Gastrocnemius medialis (tissue), 4 donors: ENCODE results near the gene PTPRT. TPM values are rescaled to one million over a fixed set of nuclear protein-coding genes. Genes with fewer than 3 reads are reported as not detected.

Source experiments
- ATAC-seq, 2 donors: fragments of 150-250 bp; one replicate each; pipeline ENCODE4 v1.9.1; 2016
- DNase-seq, 2 donors: peaks; one replicate each; pipeline ENCODE4 v3.0.0-alpha.2; 2019
- H3K27ac ChIP-seq, 4 donors: fragments of 200-600 bp; sonication (generic); 1 replicate in 1 of 4; 2 replicates in 3 of 4; pipeline ENCODE4 v1.5.1; 2016 to 2018; ENCODE audit warnings: mild to moderate bottlenecking in 2 of 4, moderate library complexity in 1 of 4
- H3K27me3 ChIP-seq, 3 donors: fragments of 200-600 bp; sonication (generic) in 2 of 3; 1 replicate in 1 of 3; 2 replicates in 2 of 3; pipeline versions ENCODE4 v1.5.1 to v1.6.0; 2016 to 2019; ENCODE audit warnings: mild to moderate bottlenecking in 1 of 3, moderate library complexity in 1 of 3
- H3K36me3 ChIP-seq, 2 donors: fragments of 200-600 bp; sonication (generic) in 1 of 2; one replicate each; pipeline ENCODE4 v1.5.1; 2017 to 2018
- H3K4me1 ChIP-seq, 2 donors: fragments of 200-600 bp; sonication (generic) in 1 of 2; one replicate each; pipeline ENCODE4 v1.5.1; 2016 to 2017; ENCODE audit warnings: mild to moderate bottlenecking in 2 of 2
- H3K4me3 ChIP-seq, 4 donors: fragments of 200-600 bp; sonication (generic) in 3 of 4; 1 replicate in 1 of 4; 2 replicates in 3 of 4; pipeline ENCODE4 v1.5.1; 2016 to 2019; ENCODE audit warnings: mild to moderate bottlenecking in 2 of 4
- H3K9me3 ChIP-seq, 3 donors: fragments of 200-600 bp; sonication (generic) in 2 of 3; 1 replicate in 1 of 3; 2 replicates in 2 of 3; pipeline ENCODE4 v1.5.1; 2016 to 2019
- POLR2A ChIP-seq, 2 donors: fragments of 450-650 bp; IDR thresholded peaks; one replicate each; pipeline ENCODE4 v1.6.1; 2017; ENCODE audit warnings: antibody characterized with exemption in 2 of 2, mild to moderate bottlenecking in 2 of 2, moderate library complexity in 2 of 2
- in situ Hi-C, 4 donors: fragments of 200-750 bp; cut with MboI; loops; one replicate each; pipeline versions ENCODE4 v1.15.0 to v1.8.0; 2017; ENCODE audit warnings: low sequenced_read_pairs in 4 of 4
- intact Hi-C: fragments of 100-400 bp; cut with DNase I; formaldehyde crosslinking; loops from one replicate; pipeline ENCODE4 v1.15.1; 2023; ENCODE audit warnings: low total_unique reads
- total RNA-seq, 4 donors: library from RNA; depleted of rRNA; stranded (reverse); fragments of >200 nt; gene quantifications; one replicate each; pipeline versions ENCODE4 v1.1.0 to v1.2.3, GENCODE V29; 2016
- TF ChIP-seq, protein P1 (sequence below), 5 experiments: fragments of 450-650 bp in 3 of 5; fragments of 200-600 bp in 2 of 5; sonication (generic) in 2 of 5; IDR thresholded peaks in 4 of 5; conservative IDR thresholded peaks in 1 of 5; 1 replicate in 4 of 5; 2 replicates in 1 of 5; pipeline ENCODE4 v1.5.1; 2016 to 2019; ENCODE audit warnings: antibody characterized with exemption in 5 of 5, mild to moderate bottlenecking in 3 of 5, moderate library complexity in 3 of 5

Gene PTPRT
- total RNA-seq, 4 donors from 2014 or later: not detected

DNA sequence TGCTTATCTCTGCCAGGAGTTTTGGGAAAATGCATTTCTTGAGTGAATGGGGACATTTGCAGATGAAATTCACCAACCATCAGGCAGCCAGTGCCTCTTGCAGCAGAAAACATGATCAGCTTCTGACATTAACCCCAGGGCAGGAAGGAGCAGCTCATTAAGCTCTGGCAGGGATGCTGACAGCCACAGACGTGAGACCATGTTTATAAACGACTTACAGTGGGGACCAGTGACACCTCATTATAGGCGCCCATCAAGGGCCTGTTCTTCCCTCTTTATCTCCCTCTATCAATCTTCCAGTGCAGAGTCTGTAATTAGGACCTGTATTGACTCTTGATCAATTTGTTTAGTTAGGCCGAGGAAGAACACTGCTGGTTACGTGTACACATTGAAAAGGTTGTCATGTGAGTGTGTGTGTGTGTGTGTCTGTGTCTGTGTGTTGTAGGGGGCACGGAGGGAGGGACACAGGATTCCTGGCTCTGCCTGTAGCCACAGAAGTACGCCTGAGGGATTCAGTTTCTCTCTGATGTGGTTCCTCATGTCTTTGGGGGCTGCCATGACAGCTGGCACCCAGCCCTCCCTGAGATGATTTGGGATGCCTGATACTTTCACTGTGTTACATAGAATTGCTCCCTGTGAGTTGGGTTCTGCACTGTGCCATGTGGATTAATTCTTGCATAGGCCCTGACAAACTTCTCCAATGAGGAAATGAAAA lies 1143.2 kb downstream of the PTPRT start:
- ATAC-seq (no peak), DNase-seq (no peak)
- intact Hi-C loops: no loop called here
- no peak overlapping the region for H3K4me3 ChIP-seq
- H3K27me3 ChIP-seq: no peaks in the 10 kb centered on the region
- in situ Hi-C loops: no loop called here
- TF ChIP-seq, protein P1, sequence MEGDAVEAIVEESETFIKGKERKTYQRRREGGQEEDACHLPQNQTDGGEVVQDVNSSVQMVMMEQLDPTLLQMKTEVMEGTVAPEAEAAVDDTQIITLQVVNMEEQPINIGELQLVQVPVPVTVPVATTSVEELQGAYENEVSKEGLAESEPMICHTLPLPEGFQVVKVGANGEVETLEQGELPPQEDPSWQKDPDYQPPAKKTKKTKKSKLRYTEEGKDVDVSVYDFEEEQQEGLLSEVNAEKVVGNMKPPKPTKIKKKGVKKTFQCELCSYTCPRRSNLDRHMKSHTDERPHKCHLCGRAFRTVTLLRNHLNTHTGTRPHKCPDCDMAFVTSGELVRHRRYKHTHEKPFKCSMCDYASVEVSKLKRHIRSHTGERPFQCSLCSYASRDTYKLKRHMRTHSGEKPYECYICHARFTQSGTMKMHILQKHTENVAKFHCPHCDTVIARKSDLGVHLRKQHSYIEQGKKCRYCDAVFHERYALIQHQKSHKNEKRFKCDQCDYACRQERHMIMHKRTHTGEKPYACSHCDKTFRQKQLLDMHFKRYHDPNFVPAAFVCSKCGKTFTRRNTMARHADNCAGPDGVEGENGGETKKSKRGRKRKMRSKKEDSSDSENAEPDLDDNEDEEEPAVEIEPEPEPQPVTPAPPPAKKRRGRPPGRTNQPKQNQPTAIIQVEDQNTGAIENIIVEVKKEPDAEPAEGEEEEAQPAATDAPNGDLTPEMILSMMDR (IDR thresholded peaks at IDR 0.05 in 4 of 5, conservative IDR thresholded peaks at IDR 0.05 in 1 of 5): no peak
- TF ChIP-seq POLR2A (IDR thresholded peaks at IDR 0.05): no peak
- no peaks in the 10 kb centered on the region for H3K4me1 ChIP-seq
- H3K36me3 ChIP-seq: no peaks in the 10 kb centered on the region
- no peak overlapping the region for H3K27ac ChIP-seq
- no peaks in the 10 kb centered on the region for H3K9me3 ChIP-seq

DNA sequence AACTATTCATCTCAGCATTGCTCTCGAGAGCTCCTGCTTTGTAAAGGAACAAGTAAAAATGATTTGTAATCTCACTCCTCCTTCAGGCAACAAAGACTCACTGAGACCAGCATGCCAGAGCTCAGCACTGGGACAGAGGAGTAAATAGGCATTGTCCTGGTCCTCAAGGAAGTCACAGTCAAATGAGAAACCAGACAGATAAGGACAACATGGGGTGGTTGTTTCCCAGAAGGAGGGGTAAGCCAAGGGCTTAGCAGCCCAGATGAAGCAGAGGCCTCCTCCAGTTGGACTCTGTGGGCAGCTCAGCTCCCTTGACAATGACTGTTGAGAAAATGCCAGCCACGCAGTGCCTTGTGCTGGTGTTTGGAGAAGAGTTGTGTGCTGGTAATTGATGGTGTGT lies 1145.8 kb downstream of the PTPRT start:
- H3K27ac ChIP-seq: no peak overlapping the region
- no peaks in the 10 kb centered on the region for H3K27me3 ChIP-seq
- no peak for DNase-seq
- H3K4me1 ChIP-seq: no peaks in the 10 kb centered on the region
- in situ Hi-C loops: no loop called here
- H3K9me3 ChIP-seq: no peaks in the 10 kb centered on the region
- intact Hi-C loops: no loop called here
- H3K36me3 ChIP-seq: no peaks in the 10 kb centered on the region
- ATAC-seq: no peak
- H3K4me3 ChIP-seq: no peak overlapping the region
- TF ChIP-seq POLR2A (IDR thresholded peaks at IDR 0.05): no peak
- TF ChIP-seq, protein P1 (IDR thresholded peaks at IDR 0.05 in 4 of 5, conservative IDR thresholded peaks at IDR 0.05 in 1 of 5): no peak

DNA sequence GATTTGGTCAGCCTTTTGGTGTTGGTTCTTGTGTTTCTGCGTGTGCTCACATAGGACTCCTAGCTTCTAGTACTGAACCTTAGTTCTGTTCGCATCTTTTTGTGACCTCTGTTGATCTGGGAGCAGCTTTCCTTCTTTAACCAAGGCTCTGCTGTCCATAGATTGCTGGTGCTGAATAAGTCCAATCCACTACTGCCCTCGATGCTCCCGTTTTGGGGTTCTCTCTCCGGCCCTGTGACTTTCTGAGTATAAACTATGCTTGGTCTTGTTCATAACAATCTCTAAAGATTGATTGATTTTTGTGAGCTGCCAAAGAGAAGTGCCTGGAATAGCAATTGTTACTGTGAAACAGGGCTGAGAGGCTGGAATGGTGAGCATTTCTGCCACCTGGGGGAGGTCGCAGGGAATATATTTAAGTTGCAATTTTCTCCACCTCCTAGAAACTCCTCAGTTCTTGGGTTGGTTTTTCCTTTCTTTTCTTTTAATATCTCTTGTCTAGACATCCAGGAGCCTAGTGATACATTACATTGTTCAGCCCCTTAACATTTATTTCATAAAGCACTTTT lies 1148.6 kb downstream of the PTPRT start:
- no peak overlapping the region for H3K4me3 ChIP-seq
- H3K9me3 ChIP-seq: no peaks in the 10 kb centered on the region
- ATAC-seq (no peak), DNase-seq (no peak)
- TF ChIP-seq, protein P1 (IDR thresholded peaks at IDR 0.05 in 4 of 5, conservative IDR thresholded peaks at IDR 0.05 in 1 of 5): no peak
- no peak for TF ChIP-seq POLR2A (IDR thresholded peaks at IDR 0.05)
- H3K27ac ChIP-seq: no peak overlapping the region
- H3K4me1 ChIP-seq: no peaks in the 10 kb centered on the region
- H3K36me3 ChIP-seq: no peaks in the 10 kb centered on the region
- H3K27me3 ChIP-seq: no peaks in the 10 kb centered on the region
- intact Hi-C loops (no loop called here), in situ Hi-C loops (no loop called here)

DNA sequence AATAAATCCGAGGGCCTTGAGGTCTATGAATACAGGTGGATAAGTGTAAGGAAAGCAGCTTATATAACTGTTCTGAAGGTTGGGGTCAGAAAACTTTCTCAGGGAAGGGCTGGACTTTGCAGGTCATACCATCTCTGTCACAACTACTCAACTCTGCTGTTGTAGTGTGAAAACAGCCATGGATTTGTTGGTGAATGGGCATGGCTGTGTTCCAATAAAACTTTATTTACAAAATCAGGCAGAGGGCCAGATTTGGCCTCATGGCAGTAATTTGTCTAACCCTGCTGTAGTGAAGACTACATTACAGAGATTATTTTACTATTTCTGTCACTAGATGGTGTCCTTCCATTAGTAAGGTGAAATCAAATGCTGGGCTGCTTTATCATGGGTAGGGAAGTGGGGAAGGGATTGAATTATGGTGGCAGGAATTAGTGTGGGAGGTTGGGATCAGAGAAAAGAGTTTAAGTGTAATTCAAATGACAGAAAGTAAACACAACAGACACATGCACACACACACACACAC lies 1161.9 kb downstream of the PTPRT start:
- ATAC-seq (no peak), DNase-seq (no peak)
- intact Hi-C loops (no loop called here), in situ Hi-C loops (no loop called here)
- Histone ChIP-seq H3K4me1 (no peaks in the 10 kb centered on the region), H3K9me3 (no peaks in the 10 kb centered on the region), H3K27me3 (no peaks in the 10 kb centered on the region), H3K36me3 (no peaks in the 10 kb centered on the region), H3K27ac (no peak overlapping the region), H3K4me3 (no peak overlapping the region)
- TF ChIP-seq POLR2A (IDR thresholded peaks at IDR 0.05): no peak
- TF ChIP-seq, protein P1 (IDR thresholded peaks at IDR 0.05 in 4 of 5, conservative IDR thresholded peaks at IDR 0.05 in 1 of 5): no peak
